Suprapubic skin (tissue), 4 donors: ENCODE data around the gene PC. TPM values are rescaled to one million over a fixed set of nuclear protein-coding genes. Genes with fewer than 3 reads are reported as not detected.

Experiments used
- DNase-seq, 2 donors: peaks; one replicate each; pipeline ENCODE4 v3.0.0-alpha.2; 2019; ENCODE audit warnings: low spot score in 2 of 2
- H3K27ac ChIP-seq: fragments of 200-600 bp; sonication (generic); one replicate; pipeline ENCODE4 v1.5.1; 2019
- H3K27me3 ChIP-seq: fragments of 200-600 bp; sonication (generic); one replicate; pipeline ENCODE4 v1.5.1; 2019
- H3K36me3 ChIP-seq: fragments of 200-600 bp; sonication (generic); one replicate; pipeline ENCODE4 v1.5.1; 2019
- H3K4me1 ChIP-seq: fragments of 200-600 bp; sonication (generic); one replicate; pipeline ENCODE4 v1.5.1; 2019
- H3K4me3 ChIP-seq: fragments of 200-600 bp; sonication (generic); one replicate; pipeline ENCODE4 v1.5.1; 2019; ENCODE audit warnings: mild to moderate bottlenecking
- H3K9me3 ChIP-seq: fragments of 200-600 bp; sonication (generic); one replicate; pipeline ENCODE4 v1.5.1; 2019
- CTCF ChIP-seq, 2 donors: fragments of 200-600 bp in 1 of 2; fragments of 450-650 bp in 1 of 2; sonication (generic) in 1 of 2; IDR thresholded peaks; one replicate each; pipeline ENCODE4 v1.5.1; 2016 to 2019; ENCODE audit warnings: antibody characterized with exemption in 2 of 2, mild to moderate bottlenecking in 1 of 2, moderate library complexity in 1 of 2
- EP300 ChIP-seq: sonication (generic); formaldehyde crosslinking; IDR thresholded peaks from one replicate; pipeline ENCODE4 v1.6.1; 2017; ENCODE audit warnings: antibody characterized with exemption
- POLR2A ChIP-seq, 2 donors: fragments of 450-650 bp; IDR thresholded peaks; one replicate each; pipeline ENCODE4 v1.6.1; 2017; ENCODE audit warnings: antibody characterized with exemption in 2 of 2, mild to moderate bottlenecking in 2 of 2, moderate library complexity in 2 of 2
- POLR2AphosphoS5 ChIP-seq, 3 donors: sonication (generic); formaldehyde crosslinking; IDR thresholded peaks; one replicate each; pipeline ENCODE4 v1.6.1; 2017; ENCODE audit warnings: antibody characterized with exemption in 3 of 3
- WGBS: methylation state at CpG from one replicate; pipeline ENCODE4 v1.1.5; 2018; 5-methylcytosine and 5-hydroxymethylcytosine counted together
- total RNA-seq, 4 donors: library from RNA; depleted of rRNA; stranded (reverse); fragments of >200 nt; gene quantifications; one replicate each; pipeline ENCODE4 v1.1.0, GENCODE V29; 2016

PC gene
- total RNA-seq, 4 donors from 2014 or later, result 10.8 to 25.4 (median 13.9) TPM

DNA sequence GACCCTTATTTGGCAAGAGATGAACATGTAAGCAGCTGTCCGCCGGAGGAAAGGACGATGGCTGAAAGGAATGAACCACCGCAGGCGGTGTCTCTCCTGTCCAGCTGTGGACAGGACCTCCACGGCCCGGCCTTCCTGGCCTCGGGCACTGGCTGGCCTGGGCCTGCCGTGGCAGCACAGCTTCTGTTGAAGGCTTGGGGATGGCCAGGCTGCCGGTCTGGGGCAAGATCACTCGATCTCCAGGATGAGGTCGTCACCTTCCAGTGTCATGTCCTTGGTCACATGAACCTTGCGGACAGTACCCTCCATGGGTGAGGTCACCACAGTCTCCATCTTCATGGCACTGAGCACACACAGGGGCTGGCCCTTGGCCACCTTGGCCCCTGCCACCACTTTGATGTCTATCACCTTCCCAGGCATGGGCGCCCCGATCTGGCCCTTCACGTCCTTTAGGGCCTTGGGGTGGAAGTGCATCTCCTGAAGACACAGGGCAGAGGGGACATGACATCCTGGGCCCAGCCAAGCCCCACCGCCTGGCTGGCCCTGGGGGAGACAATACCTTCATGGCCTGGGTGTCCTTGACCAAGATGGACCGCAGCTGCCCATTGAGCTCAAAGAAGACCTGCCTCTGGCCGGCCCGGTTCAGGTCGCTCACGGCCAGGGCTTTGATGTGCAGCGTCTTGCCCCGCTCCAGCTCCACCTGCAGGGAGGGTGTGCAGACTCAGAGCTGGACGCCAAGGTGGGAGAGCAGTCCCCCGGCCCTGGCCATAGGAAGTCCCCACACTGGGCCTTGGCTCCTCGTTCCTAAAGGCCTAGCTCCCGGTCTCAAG is 109.3 kb downstream of the PC start:
- no peak for TF ChIP-seq POLR2A (IDR thresholded peaks at IDR 0.05)
- TF ChIP-seq CTCF (IDR thresholded peaks at IDR 0.05), result no peak
- TF ChIP-seq POLR2AphosphoS5 (IDR thresholded peaks at IDR 0.05), result no peak
- no peak for TF ChIP-seq EP300
- no peaks in the 10 kb centered on the region for H3K27me3 ChIP-seq
- H3K4me1 ChIP-seq, result peaks cover 12% of the 10 kb centered on the region
- H3K4me3 ChIP-seq, result no peak overlapping the region
- no peak overlapping the region for H3K27ac ChIP-seq
- WGBS, result 93% methylated on average over 10 of the region's 28 CpGs
- peaks cover 45% of the 10 kb centered on the region for H3K36me3 ChIP-seq
- DNase-seq, result peak; percentile 63 to 69
- H3K9me3 ChIP-seq, result no peaks in the 10 kb centered on the region

- Histone ChIP-seq H3K36me3 (peaks cover 45% of the 10 kb centered on the region), H3K9me3 (no peaks in the 10 kb centered on the region), H3K27me3 (no peaks in the 10 kb centered on the region), H3K4me3 (no peak overlapping the region), H3K4me1 (peaks cover 15% of the 10 kb centered on the region), H3K27ac (no peak overlapping the region)
- TF ChIP-seq POLR2A (IDR thresholded peaks at IDR 0.05), result no peak
- no peak for TF ChIP-seq CTCF (IDR thresholded peaks at IDR 0.05)
- TF ChIP-seq EP300, result no peak
- TF ChIP-seq POLR2AphosphoS5 (IDR thresholded peaks at IDR 0.05), result no peak
- 86% methylated on average over 13 of the region's 14 CpGs for WGBS
- DNase-seq, result peak; percentile 49 to 52
Observed at GRCh38 chr11:66847461-66848232, 110.5 kb downstream of the PC start.

- peak; percentile 56 to 61 for DNase-seq
- no peak overlapping the region for H3K27ac ChIP-seq
- H3K36me3 ChIP-seq, result peaks cover 45% of the 10 kb centered on the region
- WGBS, result no CpG with 5 or more reads among the region's 4 CpGs
- TF ChIP-seq CTCF (IDR thresholded peaks at IDR 0.05) (no peak), EP300 (no peak), POLR2A (IDR thresholded peaks at IDR 0.05) (no peak), POLR2AphosphoS5 (IDR thresholded peaks at IDR 0.05) (no peak)
- peaks cover 24% of the 10 kb centered on the region for H3K4me1 ChIP-seq
- no peaks in the 10 kb centered on the region for H3K27me3 ChIP-seq
- no peaks in the 10 kb centered on the region for H3K9me3 ChIP-seq
- no peak overlapping the region for H3K4me3 ChIP-seq
Observed at GRCh38 chr11:66846671-66847091, 111.5 kb downstream of the PC start.

DNA sequence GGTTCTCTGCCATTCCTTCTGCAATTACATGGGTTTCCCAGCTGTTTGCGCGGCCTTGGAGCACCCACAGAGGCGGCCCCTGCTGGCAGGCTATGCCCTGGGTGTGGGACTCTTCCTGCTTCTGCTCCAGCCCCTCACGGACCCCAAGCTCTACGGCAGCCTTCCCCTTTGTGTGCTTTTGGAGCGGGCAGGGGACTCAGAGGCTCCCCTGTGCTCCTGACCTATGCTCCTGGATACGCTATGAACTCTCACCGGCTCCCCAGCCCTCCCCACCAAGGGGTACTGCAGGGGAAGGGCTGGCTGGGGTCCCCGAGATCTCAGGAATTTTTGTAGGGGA is 112.3 kb downstream of the PC start:
- WGBS, result 93% methylated on average over 9 of the region's 9 CpGs
- peaks cover 45% of the 10 kb centered on the region for H3K36me3 ChIP-seq
- H3K4me1 ChIP-seq, result peaks cover 33% of the 10 kb centered on the region
- H3K27ac ChIP-seq, result no peak overlapping the region
- H3K4me3 ChIP-seq, result no peak overlapping the region
- H3K9me3 ChIP-seq, result no peaks in the 10 kb centered on the region
- no peak for TF ChIP-seq POLR2AphosphoS5 (IDR thresholded peaks at IDR 0.05)
- TF ChIP-seq CTCF (IDR thresholded peaks at IDR 0.05), result no peak
- TF ChIP-seq EP300, result no peak
- no peak for TF ChIP-seq POLR2A (IDR thresholded peaks at IDR 0.05)
- H3K27me3 ChIP-seq, result no peaks in the 10 kb centered on the region
- DNase-seq, result peak; percentile 53 to 62
